ENCODE results near the gene COTL1.

DNA sequence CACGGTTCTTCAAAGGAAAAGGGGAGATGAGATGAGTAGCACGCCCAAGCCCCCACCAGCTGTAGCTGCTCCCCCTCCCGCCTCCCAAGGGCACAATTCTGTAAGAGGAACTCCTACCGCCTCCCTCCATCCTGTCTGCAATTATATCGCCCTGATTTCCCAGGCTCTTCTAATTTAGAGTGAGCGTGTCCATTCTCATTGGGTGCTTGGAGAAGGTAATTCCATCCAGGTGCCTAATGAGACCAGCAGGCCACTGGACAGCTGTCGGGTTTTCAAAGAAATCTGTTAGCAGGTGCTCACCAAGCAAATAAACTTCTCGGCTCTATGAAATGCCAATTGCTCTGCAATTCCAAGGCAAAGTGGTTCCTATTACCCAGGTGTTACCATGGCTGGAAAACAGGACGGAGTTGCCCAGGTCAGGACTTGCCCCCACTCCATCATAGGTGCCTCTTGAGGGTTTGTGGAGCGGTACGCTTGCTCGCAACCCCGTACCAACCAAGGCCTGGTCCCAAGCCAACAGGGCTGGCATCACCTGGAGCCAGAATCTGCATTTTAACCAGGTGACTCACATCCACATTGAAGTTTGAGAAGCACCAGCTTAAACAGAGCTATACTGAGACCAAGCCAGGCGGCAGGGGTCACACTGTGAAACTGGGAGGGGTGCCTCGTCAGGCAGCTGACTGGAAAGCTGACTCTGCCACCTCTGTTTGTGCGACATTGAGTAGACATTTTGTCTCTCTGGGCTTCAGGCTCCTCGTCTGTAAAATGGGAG lies 97.0 kb downstream of the COTL1 start:
- no peak for TF ChIP-seq POLR2A (IDR thresholded peaks at IDR 0.05)
- TF ChIP-seq, protein P1, sequence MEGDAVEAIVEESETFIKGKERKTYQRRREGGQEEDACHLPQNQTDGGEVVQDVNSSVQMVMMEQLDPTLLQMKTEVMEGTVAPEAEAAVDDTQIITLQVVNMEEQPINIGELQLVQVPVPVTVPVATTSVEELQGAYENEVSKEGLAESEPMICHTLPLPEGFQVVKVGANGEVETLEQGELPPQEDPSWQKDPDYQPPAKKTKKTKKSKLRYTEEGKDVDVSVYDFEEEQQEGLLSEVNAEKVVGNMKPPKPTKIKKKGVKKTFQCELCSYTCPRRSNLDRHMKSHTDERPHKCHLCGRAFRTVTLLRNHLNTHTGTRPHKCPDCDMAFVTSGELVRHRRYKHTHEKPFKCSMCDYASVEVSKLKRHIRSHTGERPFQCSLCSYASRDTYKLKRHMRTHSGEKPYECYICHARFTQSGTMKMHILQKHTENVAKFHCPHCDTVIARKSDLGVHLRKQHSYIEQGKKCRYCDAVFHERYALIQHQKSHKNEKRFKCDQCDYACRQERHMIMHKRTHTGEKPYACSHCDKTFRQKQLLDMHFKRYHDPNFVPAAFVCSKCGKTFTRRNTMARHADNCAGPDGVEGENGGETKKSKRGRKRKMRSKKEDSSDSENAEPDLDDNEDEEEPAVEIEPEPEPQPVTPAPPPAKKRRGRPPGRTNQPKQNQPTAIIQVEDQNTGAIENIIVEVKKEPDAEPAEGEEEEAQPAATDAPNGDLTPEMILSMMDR (IDR thresholded peaks at IDR 0.05) = no peak
